ENCODE data around the gene LRRK1.

LRRK1 gene

DNA sequence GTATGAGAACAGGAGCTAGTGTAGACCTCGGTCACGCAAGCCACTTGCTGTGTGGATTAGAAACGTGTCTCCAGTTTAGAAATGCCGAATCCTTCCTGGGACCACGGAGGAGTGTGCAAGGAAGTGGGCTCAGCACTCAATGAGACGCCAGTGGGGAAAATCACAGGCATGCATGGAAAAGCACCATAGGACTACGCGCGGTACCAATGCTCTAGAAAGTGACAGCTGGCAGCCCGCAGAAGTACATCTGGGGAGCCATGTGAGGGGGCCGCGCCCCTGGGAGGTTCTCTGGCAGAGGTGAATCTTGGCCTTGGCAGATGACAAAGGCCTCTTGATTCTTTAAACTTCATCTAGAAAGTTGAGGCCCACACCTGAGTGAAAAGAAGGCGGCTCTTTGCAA lies 99.3 kb downstream of the LRRK1 start:
- no peaks in the 10 kb centered on the region for H3K9me3 ChIP-seq (ENCODE audit: insufficient read depth, low read length, severe bottlenecking)
- no peak overlapping the region for H3K4me2 ChIP-seq (ENCODE audit: insufficient read depth, low read length)
- DNase-seq, result no peak
- H3K79me2 ChIP-seq (ENCODE audit: insufficient read depth, low read length), result no peaks in the 10 kb centered on the region
- no peak overlapping the region for H3K9ac ChIP-seq (ENCODE audit: low read depth, low read length)
- H3K36me3 ChIP-seq (ENCODE audit: insufficient read depth, low read length), result no peaks in the 10 kb centered on the region
- H3K4me1 ChIP-seq (ENCODE audit: insufficient read depth, low read length), result 0 out of 2 replicates have a peak, but pooled peaks cover 3% of the 10 kb centered on the region
- H2AFZ ChIP-seq (ENCODE audit: low read depth, low read length), result no peak overlapping the region
- H4K20me1 ChIP-seq (ENCODE audit: insufficient read depth, low read length), result no peaks in the 10 kb centered on the region
- H3K27me3 ChIP-seq (ENCODE audit: insufficient read depth, low read length, poor library complexity), result no peaks in the 10 kb centered on the region
- ATAC-seq (ENCODE audit: insufficient read depth, low read depth), result no peak
- no peak overlapping the region for H3K4me3 ChIP-seq (ENCODE audit: low read depth in 1 of 2, low read length in 2 of 2)
- TF ChIP-seq EZH2 (IDR thresholded peaks at IDR 0.05; ENCODE audit: borderline replicate concordance, low read depth, low read length, severe bottlenecking), result no peak
- TF ChIP-seq, protein P1, sequence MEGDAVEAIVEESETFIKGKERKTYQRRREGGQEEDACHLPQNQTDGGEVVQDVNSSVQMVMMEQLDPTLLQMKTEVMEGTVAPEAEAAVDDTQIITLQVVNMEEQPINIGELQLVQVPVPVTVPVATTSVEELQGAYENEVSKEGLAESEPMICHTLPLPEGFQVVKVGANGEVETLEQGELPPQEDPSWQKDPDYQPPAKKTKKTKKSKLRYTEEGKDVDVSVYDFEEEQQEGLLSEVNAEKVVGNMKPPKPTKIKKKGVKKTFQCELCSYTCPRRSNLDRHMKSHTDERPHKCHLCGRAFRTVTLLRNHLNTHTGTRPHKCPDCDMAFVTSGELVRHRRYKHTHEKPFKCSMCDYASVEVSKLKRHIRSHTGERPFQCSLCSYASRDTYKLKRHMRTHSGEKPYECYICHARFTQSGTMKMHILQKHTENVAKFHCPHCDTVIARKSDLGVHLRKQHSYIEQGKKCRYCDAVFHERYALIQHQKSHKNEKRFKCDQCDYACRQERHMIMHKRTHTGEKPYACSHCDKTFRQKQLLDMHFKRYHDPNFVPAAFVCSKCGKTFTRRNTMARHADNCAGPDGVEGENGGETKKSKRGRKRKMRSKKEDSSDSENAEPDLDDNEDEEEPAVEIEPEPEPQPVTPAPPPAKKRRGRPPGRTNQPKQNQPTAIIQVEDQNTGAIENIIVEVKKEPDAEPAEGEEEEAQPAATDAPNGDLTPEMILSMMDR (IDR thresholded peaks at IDR 0.05; ENCODE audit: borderline replicate concordance, extremely low read depth, low read length, poor library complexity, severe bottlenecking), result no peak
- H3K27ac ChIP-seq (ENCODE audit: low read length), result no peak overlapping the region

DNA sequence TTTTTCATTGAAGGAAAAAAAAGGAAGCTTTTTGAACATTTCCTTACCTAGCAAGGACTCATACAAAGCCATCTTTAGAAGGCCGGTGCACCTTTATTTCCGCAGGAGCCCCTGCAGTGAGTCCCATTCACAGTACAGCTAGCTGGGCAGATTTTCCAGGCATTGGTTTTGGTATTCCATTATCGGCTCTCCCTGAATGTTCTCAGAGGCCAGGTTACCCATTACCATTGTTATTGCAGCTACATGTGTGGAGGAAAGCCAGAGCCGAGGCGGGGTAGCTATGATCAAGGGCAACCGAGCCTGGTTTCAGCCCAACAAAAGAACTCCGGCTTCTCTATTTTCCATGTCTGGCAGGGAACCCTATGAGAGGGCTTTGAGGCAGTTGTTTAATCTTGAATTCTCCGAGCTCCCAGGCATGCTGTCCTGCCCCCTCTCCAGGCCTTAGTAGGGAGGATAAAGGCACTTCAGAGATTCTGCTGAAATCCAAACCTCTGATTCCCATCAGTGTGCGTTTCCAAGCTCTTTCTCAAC lies 100.3 kb downstream of the LRRK1 start:
- no peaks in the 10 kb centered on the region for H3K36me3 ChIP-seq (ENCODE audit: insufficient read depth, low read length)
- H3K27me3 ChIP-seq (ENCODE audit: insufficient read depth, low read length, poor library complexity), result no peaks in the 10 kb centered on the region
- 0 out of 2 replicates have a peak, but pooled peaks cover 3% of the 10 kb centered on the region for H3K4me1 ChIP-seq (ENCODE audit: insufficient read depth, low read length)
- H3K4me3 ChIP-seq (ENCODE audit: low read depth in 1 of 2, low read length in 2 of 2), result no peak overlapping the region
- H3K79me2 ChIP-seq (ENCODE audit: insufficient read depth, low read length), result no peaks in the 10 kb centered on the region
- no peaks in the 10 kb centered on the region for H3K9me3 ChIP-seq (ENCODE audit: insufficient read depth, low read length, severe bottlenecking)
- TF ChIP-seq, protein P1 (IDR thresholded peaks at IDR 0.05; ENCODE audit: borderline replicate concordance, extremely low read depth, low read length, poor library complexity, severe bottlenecking), result no peak
- no peak for TF ChIP-seq EZH2 (IDR thresholded peaks at IDR 0.05; ENCODE audit: borderline replicate concordance, low read depth, low read length, severe bottlenecking)
- H3K4me2 ChIP-seq (ENCODE audit: insufficient read depth, low read length), result no peak overlapping the region
- no peak overlapping the region for H2AFZ ChIP-seq (ENCODE audit: low read depth, low read length)
- no peak for DNase-seq
- no peak overlapping the region for H3K9ac ChIP-seq (ENCODE audit: low read depth, low read length)
- H3K27ac ChIP-seq (ENCODE audit: low read length), result no peak overlapping the region
- no peak for ATAC-seq (ENCODE audit: insufficient read depth, low read depth)
- no peaks in the 10 kb centered on the region for H4K20me1 ChIP-seq (ENCODE audit: insufficient read depth, low read length)

DNA sequence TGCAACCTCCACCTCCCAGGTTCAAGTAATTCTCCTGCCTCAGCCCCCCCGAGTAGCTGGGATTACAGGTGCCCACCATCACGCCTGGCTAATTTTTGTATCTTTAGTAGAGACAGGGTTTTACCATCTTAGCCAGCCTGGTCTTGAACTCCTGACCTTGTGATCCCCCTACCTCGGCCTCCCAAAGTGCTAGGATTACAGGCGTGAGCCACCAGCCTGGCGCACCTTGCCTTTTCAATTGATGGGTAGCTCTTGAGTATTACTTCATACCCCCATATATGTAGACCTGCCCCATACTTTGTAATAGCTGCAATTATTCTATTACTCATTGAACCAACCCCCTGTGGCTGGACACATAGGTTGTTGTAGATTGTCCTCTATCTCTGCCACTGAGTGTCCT lies 101.3 kb downstream of the LRRK1 start:
- Histone ChIP-seq H3K27ac (ENCODE audit: low read length) (no peak overlapping the region), H3K4me3 (ENCODE audit: low read depth in 1 of 2, low read length in 2 of 2) (no peak overlapping the region), H2AFZ (ENCODE audit: low read depth, low read length) (no peak overlapping the region), H3K27me3 (ENCODE audit: insufficient read depth, low read length, poor library complexity) (no peaks in the 10 kb centered on the region), H3K9me3 (ENCODE audit: insufficient read depth, low read length, severe bottlenecking) (no peaks in the 10 kb centered on the region), H3K4me1 (ENCODE audit: insufficient read depth, low read length) (0 out of 2 replicates have a peak, but pooled peaks cover under 1% of the 10 kb centered on the region), H3K79me2 (ENCODE audit: insufficient read depth, low read length) (no peaks in the 10 kb centered on the region), H3K36me3 (ENCODE audit: insufficient read depth, low read length) (no peaks in the 10 kb centered on the region), H3K4me2 (ENCODE audit: insufficient read depth, low read length) (no peak overlapping the region), H3K9ac (ENCODE audit: low read depth, low read length) (no peak overlapping the region), H4K20me1 (ENCODE audit: insufficient read depth, low read length) (no peaks in the 10 kb centered on the region)
- DNase-seq (no peak), ATAC-seq (ENCODE audit: insufficient read depth, low read depth) (no peak)
- no peak for TF ChIP-seq EZH2 (IDR thresholded peaks at IDR 0.05; ENCODE audit: borderline replicate concordance, low read depth, low read length, severe bottlenecking)
- TF ChIP-seq, protein P1 (IDR thresholded peaks at IDR 0.05; ENCODE audit: borderline replicate concordance, extremely low read depth, low read length, poor library complexity, severe bottlenecking), result no peak
